ENCODE results near the gene FBXL13. TPM values are rescaled to one million over a fixed set of nuclear protein-coding genes. Genes with fewer than 3 reads are reported as not detected.

FBXL13 gene
- total RNA-seq, 4 donors from 2014 or later, result 0.20 to 3.5 (median 1.8) TPM

GRCh38 chr7:102819151-102819550 is 255.4 kb downstream of the FBXL13 start:
- Histone ChIP-seq H3K4me3 (no peak overlapping the region), H3K27me3 (no peaks in the 10 kb centered on the region), H3K27ac (no peak overlapping the region), H3K9me3 (no peaks in the 10 kb centered on the region), H3K36me3 (peaks cover 0 to 40% (median 0%) of the 10 kb centered on the region in 3 donors), H3K4me1 (no peaks in the 10 kb centered on the region)
- no peak for TF ChIP-seq POLR2A (IDR thresholded peaks at IDR 0.05)
- TF ChIP-seq, protein P1, sequence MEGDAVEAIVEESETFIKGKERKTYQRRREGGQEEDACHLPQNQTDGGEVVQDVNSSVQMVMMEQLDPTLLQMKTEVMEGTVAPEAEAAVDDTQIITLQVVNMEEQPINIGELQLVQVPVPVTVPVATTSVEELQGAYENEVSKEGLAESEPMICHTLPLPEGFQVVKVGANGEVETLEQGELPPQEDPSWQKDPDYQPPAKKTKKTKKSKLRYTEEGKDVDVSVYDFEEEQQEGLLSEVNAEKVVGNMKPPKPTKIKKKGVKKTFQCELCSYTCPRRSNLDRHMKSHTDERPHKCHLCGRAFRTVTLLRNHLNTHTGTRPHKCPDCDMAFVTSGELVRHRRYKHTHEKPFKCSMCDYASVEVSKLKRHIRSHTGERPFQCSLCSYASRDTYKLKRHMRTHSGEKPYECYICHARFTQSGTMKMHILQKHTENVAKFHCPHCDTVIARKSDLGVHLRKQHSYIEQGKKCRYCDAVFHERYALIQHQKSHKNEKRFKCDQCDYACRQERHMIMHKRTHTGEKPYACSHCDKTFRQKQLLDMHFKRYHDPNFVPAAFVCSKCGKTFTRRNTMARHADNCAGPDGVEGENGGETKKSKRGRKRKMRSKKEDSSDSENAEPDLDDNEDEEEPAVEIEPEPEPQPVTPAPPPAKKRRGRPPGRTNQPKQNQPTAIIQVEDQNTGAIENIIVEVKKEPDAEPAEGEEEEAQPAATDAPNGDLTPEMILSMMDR (IDR thresholded peaks at IDR 0.05), result no peak
- no peak for TF ChIP-seq EP300 (IDR thresholded peaks at IDR 0.05)
- DNase-seq (ENCODE audit: low spot score in 2 of 2), result no peak
- 13 to 29% methylated on average over 2 of the region's 2 CpGs for WGBS, 2 donors

GRCh38 chr7:102817616-102818573 is 256.7 kb downstream of the FBXL13 start:
- H3K27me3 ChIP-seq, result no peaks in the 10 kb centered on the region
- H3K27ac ChIP-seq, result no peak overlapping the region
- no peak for DNase-seq (ENCODE audit: low spot score in 2 of 2)
- peaks cover 0 to 39% (median 0%) of the 10 kb centered on the region in 3 donors for H3K36me3 ChIP-seq
- WGBS, 2 donors, result 74 to 80% methylated on average over 4 of the region's 4 CpGs
- H3K9me3 ChIP-seq, result no peaks in the 10 kb centered on the region
- TF ChIP-seq EP300 (IDR thresholded peaks at IDR 0.05) (no peak), POLR2A (IDR thresholded peaks at IDR 0.05) (no peak)
- TF ChIP-seq, protein P1 (IDR thresholded peaks at IDR 0.05), result no peak
- H3K4me1 ChIP-seq, result no peaks in the 10 kb centered on the region
- no peak overlapping the region for H3K4me3 ChIP-seq

DNA sequence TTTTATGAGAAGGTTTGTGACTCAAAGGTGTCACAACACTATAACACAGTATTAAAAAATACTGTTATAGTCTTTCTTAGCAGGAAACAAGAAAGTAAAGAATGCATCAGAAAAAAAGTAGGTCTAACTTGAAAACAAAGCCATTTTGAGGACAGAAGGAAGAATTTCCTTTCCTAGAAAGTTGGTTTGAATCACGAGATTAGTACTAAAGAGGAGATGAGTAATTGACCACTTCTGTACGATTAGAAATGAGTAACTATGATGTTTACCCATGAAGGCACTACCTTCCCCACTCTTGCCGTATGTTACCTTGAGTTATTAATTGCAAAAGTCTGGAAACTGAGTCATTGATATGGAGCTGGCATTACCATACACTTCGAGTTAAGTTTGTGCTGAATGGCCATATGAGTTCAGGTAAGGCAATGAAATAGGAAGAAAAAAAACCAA is 260.5 kb downstream of the FBXL13 start:
- Histone ChIP-seq H3K4me1 (peaks cover 0 to 16% (median 0%) of the 10 kb centered on the region in 4 donors), H3K27ac (no peak overlapping the region), H3K36me3 (peaks cover 0 to 21% (median 0%) of the 10 kb centered on the region in 3 donors), H3K4me3 (no peak overlapping the region), H3K9me3 (no peaks in the 10 kb centered on the region), H3K27me3 (no peaks in the 10 kb centered on the region)
- 85 to 93% methylated on average over 4 of the region's 4 CpGs for WGBS, 2 donors
- no peak for DNase-seq (ENCODE audit: low spot score in 2 of 2)
- TF ChIP-seq POLR2A (IDR thresholded peaks at IDR 0.05) (no peak), EP300 (IDR thresholded peaks at IDR 0.05) (no peak)
- TF ChIP-seq, protein P1 (IDR thresholded peaks at IDR 0.05), result no peak

- 47 to 55% methylated on average over 2 of the region's 2 CpGs for WGBS, 2 donors
- TF ChIP-seq, protein P1 (IDR thresholded peaks at IDR 0.05), result no peak
- no peak for TF ChIP-seq POLR2A (IDR thresholded peaks at IDR 0.05)
- Histone ChIP-seq H3K27me3 (no peaks in the 10 kb centered on the region), H3K4me3 (no peak overlapping the region), H3K4me1 (peaks cover 0 to 16% (median 0%) of the 10 kb centered on the region in 4 donors), H3K9me3 (no peaks in the 10 kb centered on the region), H3K36me3 (peaks cover 0 to 25% (median 0%) of the 10 kb centered on the region in 3 donors), H3K27ac (no peak overlapping the region)
- no peak for DNase-seq (ENCODE audit: low spot score in 2 of 2)
Measured at GRCh38 chr7:102813191-102814024, 261.2 kb downstream of the FBXL13 start.
